ENCODE data around the gene IL6. TPM values are rescaled to one million over a fixed set of nuclear protein-coding genes. Genes with fewer than 3 reads are reported as not detected.

The IL6 gene
- total RNA-seq, 1 experiment from 2014 or later, result 0.52 TPM

- TF ChIP-seq, protein P1, sequence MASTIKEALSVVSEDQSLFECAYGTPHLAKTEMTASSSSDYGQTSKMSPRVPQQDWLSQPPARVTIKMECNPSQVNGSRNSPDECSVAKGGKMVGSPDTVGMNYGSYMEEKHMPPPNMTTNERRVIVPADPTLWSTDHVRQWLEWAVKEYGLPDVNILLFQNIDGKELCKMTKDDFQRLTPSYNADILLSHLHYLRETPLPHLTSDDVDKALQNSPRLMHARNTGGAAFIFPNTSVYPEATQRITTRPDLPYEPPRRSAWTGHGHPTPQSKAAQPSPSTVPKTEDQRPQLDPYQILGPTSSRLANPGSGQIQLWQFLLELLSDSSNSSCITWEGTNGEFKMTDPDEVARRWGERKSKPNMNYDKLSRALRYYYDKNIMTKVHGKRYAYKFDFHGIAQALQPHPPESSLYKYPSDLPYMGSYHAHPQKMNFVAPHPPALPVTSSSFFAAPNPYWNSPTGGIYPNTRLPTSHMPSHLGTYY (CRISPR knock-in tag; IDR thresholded peaks at IDR 0.05), result no peak
- TF ChIP-seq, protein P2, sequence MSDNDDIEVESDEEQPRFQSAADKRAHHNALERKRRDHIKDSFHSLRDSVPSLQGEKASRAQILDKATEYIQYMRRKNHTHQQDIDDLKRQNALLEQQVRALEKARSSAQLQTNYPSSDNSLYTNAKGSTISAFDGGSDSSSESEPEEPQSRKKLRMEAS (CRISPR knock-in tag; IDR thresholded peaks at IDR 0.05), result no peak
- TF ChIP-seq ZNF281 (CRISPR knock-in tag; IDR thresholded peaks at IDR 0.05) (no peak), TCF7 (CRISPR knock-in tag; IDR thresholded peaks at IDR 0.05; ENCODE audit: low read depth) (no peak)
- ChIA-PET POLR2A (no interaction called here), CTCF (interaction anchor here (1.0 to 1.2 kb wide), 2 partner anchors 36 to 111 kb away, joined by 5 to 6 read pairs; no protein-coding TSS in a partner anchor)
- Mint-ChIP-seq H3K36me3 (no peaks in the 10 kb centered on the region), H3K4me3 (no peak overlapping the region), H3K9me3 (no peaks in the 10 kb centered on the region), H3K27me3 (ENCODE audit: low read depth) (no peaks in the 10 kb centered on the region), H3K4me1 (peaks cover 20% of the 10 kb centered on the region), H3K27ac (no peak overlapping the region)
- no peak for ATAC-seq
- DNase-seq (ENCODE audit: low spot score), result no peak
These were observed 29.6 kb upstream of the IL6 start for GRCh38 chr7:22697322-22697859.

- Mint-ChIP-seq H3K36me3 (no peaks in the 10 kb centered on the region), H3K27ac (no peak overlapping the region), H3K4me1 (peaks cover 20% of the 10 kb centered on the region), H3K27me3 (ENCODE audit: low read depth) (no peaks in the 10 kb centered on the region), H3K4me3 (no peak overlapping the region), H3K9me3 (no peaks in the 10 kb centered on the region)
- POLR2A ChIA-PET, result no interaction called here
- CTCF ChIA-PET, result interaction anchor here (1.0 kb wide), 1 partner anchor 111 kb away, joined by 5 read pairs; no protein-coding TSS in a partner anchor
- DNase-seq (ENCODE audit: low spot score), result no peak
- ATAC-seq, result no peak
- TF ChIP-seq ZNF416 (CRISPR knock-in tag; IDR thresholded peaks at IDR 0.05), result no peak
- no peak for TF ChIP-seq TEAD1 (CRISPR knock-in tag; IDR thresholded peaks at IDR 0.05)
- no peak for TF ChIP-seq ATF2 (CRISPR knock-in tag; IDR thresholded peaks at IDR 0.05; ENCODE audit: borderline replicate concordance, low read depth)
- no peak for TF ChIP-seq NFE2L1 (CRISPR knock-in tag; IDR thresholded peaks at IDR 0.05)
- no peak for TF ChIP-seq OVOL2 (CRISPR knock-in tag; IDR thresholded peaks at IDR 0.05; ENCODE audit: borderline replicate concordance)
- TF ChIP-seq SOX15 (CRISPR knock-in tag; IDR thresholded peaks at IDR 0.05), result no peak
- TF ChIP-seq, protein P3, sequence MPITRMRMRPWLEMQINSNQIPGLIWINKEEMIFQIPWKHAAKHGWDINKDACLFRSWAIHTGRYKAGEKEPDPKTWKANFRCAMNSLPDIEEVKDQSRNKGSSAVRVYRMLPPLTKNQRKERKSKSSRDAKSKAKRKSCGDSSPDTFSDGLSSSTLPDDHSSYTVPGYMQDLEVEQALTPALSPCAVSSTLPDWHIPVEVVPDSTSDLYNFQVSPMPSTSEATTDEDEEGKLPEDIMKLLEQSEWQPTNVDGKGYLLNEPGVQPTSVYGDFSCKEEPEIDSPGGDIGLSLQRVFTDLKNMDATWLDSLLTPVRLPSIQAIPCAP (CRISPR knock-in tag; IDR thresholded peaks at IDR 0.05), result no peak
- TF ChIP-seq GTF2I (CRISPR knock-in tag; conservative IDR thresholded peaks at IDR 0.05), result no peak
- no peak for TF ChIP-seq CREM (CRISPR knock-in tag; IDR thresholded peaks at IDR 0.05)
- TF ChIP-seq EMX1 (CRISPR knock-in tag; IDR thresholded peaks at IDR 0.05), result no peak
- TF ChIP-seq NFATC4 (CRISPR knock-in tag; IDR thresholded peaks at IDR 0.05), result no peak
- TF ChIP-seq, protein P4, sequence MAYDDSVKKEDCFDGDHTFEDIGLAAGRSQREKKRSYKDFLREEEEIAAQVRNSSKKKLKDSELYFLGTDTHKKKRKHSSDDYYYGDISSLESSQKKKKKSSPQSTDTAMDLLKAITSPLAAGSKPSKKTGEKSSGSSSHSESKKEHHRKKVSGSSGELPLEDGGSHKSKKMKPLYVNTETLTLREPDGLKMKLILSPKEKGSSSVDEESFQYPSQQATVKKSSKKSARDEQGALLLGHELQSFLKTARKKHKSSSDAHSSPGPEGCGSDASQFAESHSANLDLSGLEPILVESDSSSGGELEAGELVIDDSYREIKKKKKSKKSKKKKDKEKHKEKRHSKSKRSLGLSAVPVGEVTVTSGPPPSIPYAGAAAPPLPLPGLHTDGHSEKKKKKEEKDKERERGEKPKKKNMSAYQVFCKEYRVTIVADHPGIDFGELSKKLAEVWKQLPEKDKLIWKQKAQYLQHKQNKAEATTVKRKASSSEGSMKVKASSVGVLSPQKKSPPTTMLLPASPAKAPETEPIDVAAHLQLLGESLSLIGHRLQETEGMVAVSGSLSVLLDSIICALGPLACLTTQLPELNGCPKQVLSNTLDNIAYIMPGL (CRISPR knock-in tag; IDR thresholded peaks at IDR 0.05), result no peak
- no peak for TF ChIP-seq TP53 (CRISPR knock-in tag; IDR thresholded peaks at IDR 0.05)
- TF ChIP-seq ELF4 (CRISPR knock-in tag; IDR thresholded peaks at IDR 0.05; ENCODE audit: low read depth), result no peak
- no peak for TF ChIP-seq JUN (CRISPR knock-in tag; IDR thresholded peaks at IDR 0.05)
- TF ChIP-seq, protein P1 (CRISPR knock-in tag; IDR thresholded peaks at IDR 0.05), result no peak
- TF ChIP-seq HMGA2 (CRISPR knock-in tag; IDR thresholded peaks at IDR 0.05), result no peak
- no peak for TF ChIP-seq FOXK1 (CRISPR knock-in tag; IDR thresholded peaks at IDR 0.05)
- TF ChIP-seq ZNF219 (CRISPR knock-in tag; IDR thresholded peaks at IDR 0.05; ENCODE audit: borderline replicate concordance), result no peak
These were observed 29.0 kb upstream of the IL6 start for GRCh38 chr7:22697876-22698606.

Data from WTC11 (cell line).